Smooth muscle cell of the brain vasculature (primary cell): Measurements from ENCODE around the gene SEC16B.

ENCODE experiments used
- DNase-seq: peaks from one replicate; pipeline ENCODE4 v3.0.0-alpha.2; 2012; ENCODE audit warnings: low read depth, low spot score

The SEC16B gene

GRCh38 chr1:177979272-177979671, 9.4 kb upstream of the SEC16B start:
- no peak for DNase-seq

GRCh38 chr1:177978530-177978929, 8.7 kb upstream of the SEC16B start:
- no peak for DNase-seq

DNA sequence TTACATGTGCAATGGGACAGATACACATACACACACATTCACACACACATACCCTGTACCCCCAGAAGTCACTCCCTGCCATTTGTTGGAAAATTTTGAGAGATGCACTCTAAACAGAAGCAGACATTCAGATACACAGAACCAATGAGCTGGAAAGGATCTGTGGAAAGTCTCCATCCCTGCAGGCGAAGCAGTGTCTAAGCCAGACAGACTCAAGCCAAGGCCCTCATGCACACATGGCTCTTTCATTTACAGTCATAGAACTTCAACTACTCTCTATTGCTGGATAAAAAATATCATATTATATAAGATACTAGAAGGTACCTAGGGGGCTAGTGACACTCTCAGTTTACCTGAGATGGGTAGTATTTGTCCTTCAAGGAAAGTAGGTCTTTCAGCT, 7.3 kb upstream of the SEC16B start:
- DNase-seq: no peak

DNA sequence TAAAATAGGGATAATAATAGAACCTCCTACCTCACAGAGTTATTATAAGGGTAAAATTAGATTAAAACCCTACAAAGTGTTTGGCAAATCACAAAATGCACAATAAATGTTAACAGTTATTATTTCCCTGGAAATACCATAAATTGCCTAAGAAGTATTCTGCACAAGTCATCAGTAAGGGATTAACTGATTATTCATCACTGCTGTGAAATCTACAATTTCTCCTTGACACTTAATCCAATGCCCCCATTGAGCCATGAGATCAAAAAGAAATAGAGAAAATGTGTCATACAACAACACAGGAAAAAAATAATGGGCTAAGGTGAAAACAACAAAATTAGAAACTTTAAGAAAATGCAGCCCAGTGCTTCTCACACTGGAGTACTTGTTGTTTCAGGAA, 6.7 kb upstream of the SEC16B start:
- no peak for DNase-seq

GRCh38 chr1:177975588-177976495, 6.0 kb upstream of the SEC16B start:
- DNase-seq: no peak

- no peak for DNase-seq
Observed at GRCh38 chr1:177973585-177973984, 3.7 kb upstream of the SEC16B start.

- DNase-seq: no peak
Observed at GRCh38 chr1:177969109-177969508, 749 bp downstream of the SEC16B start.

GRCh38 chr1:177966199-177966598, 3.7 kb downstream of the SEC16B start:
- DNase-seq: no peak

GRCh38 chr1:177965293-177965692, 4.6 kb downstream of the SEC16B start:
- no peak for DNase-seq

GRCh38 chr1:177964336-177964735, 5.5 kb downstream of the SEC16B start:
- no peak for DNase-seq

DNA sequence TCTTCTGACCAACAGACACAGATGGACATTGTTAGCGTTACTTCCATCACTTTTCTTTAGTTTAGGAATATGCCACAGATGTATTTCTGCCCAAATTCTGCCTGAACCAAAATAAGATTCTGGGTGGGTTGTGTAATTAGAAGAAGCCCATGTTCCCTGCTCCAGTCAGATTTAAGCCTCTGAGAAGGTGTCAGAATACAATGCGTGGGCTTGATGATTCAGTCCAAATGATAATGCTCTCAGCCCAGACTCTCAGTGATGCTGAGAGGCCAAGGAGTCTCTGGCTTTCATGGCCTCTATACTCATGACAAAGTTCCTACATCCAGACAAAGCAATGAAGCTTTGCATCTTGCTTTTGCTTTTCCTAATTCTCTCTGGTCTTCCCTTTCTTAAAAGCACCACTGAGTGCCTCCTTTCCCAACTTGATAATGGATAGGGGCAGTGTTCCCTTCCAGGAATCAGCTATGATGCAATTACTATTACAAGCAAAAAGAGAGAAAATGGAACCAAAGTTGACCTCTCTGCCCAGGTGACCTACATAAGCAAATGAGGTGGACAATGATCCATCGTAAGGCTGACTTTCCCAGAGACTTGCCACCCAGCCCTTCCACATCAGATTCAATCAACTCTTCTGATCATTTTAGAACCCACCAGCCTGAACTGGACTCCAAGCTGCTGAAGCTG, 8.8 kb downstream of the SEC16B start:
- DNase-seq: no peak

- DNase-seq: peak; percentile 18
Observed at GRCh38 chr1:177959811-177960515, 9.9 kb downstream of the SEC16B start.

GRCh38 chr1:177958092-177958491, 11.8 kb downstream of the SEC16B start:
- no peak for DNase-seq

DNA sequence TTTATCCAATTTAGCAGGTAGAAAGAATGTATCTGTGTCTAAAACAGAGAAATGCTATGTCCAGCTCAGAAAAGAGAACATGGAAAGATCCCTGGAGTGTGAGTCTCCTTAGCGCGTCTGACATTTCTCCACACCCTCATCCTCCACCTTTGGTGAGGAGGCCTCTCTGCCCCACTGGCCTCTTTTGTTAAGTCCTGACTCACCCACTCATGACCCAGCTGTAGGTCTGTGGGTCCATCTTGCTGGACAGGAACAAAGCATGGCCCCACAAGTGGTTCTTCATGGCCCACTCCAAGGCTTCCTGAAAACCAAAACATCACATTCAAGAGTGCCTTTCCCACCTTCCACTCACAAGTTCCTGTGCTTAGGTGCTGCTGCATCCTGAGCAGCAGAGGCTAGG, 15.8 kb downstream of the SEC16B start:
- DNase-seq: no peak

DNA sequence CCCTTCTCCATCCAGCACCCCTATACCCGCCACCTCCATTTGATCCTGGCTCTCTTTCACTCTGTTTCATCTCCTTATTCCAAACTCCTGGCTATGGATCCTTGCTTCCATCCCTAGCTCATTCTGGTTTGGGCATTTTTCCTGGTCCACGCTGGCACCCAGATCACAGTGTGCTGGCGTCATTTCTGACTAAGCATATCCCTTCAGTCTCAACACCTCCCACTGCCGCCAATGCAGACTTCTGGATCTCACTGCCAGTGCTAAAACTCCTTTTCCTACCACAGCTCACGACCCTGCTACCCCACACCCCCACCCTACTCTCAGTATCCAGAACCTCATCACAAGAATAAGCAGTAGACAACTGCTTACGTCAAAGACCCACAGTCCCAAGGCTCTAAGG, 16.3 kb downstream of the SEC16B start:
- no peak for DNase-seq

DNA sequence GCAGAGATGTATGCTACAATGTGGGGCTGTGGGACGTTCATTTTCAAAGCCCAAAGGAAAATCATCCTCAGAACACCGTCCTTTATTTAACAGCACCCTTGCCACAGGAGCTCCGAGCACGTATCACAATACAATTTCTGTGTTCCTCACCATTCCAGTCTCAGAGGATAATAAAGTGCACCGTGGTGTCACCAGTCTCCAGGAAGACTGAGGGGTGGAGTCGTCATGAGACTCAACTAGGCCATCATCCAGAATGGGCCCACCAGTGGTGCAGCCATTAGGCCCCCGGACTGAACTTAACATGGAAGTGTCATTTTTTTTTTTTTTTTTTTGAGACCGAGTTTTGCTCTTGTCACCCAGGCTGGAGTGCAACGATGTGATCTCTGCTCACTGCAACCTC, 17.2 kb downstream of the SEC16B start:
- no peak for DNase-seq

DNA sequence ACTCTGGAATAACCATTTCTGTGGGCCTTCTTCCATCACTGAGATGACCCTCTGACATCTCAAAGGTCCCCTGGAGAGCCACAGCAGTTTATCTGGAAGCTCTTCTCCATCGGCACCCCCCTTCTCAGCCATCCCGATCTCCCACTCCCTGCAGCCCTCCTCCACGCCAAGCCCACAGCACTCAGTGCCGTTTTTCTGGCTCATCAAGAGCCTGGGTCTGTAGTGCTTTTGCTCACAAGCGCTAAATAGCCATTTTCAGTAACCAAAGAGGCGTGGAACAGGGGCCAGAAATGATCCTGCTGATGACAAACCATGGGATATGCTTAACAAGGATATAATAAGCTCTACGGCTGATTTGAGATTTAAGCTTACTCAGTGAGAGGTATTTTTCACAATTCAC, 17.6 kb downstream of the SEC16B start:
- no peak for DNase-seq

DNA sequence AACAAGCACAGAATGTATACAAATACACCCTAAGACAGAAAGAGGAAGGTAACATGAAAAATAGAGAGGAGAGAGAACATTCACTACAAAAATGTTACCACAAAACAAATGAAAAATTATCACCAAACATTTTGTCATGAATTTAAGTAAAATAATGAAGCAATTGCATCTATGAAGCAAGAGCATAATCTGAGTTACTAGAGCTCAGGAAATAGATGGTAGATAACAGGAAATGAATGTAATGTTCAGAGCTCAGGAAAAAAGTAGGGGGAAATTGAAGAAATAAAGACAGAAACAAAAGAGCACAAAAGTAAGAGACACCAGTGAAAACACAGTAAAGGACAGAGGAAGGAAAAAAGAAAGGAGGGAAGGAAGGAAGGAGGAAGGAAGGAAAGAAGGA, 19.4 kb downstream of the SEC16B start:
- DNase-seq: no peak

- peak; percentile 45 for DNase-seq
Observed at GRCh38 chr1:177948336-177948972, 21.4 kb downstream of the SEC16B start.

- no peak for DNase-seq
Observed at GRCh38 chr1:177947623-177948022, 22.2 kb downstream of the SEC16B start.

DNA sequence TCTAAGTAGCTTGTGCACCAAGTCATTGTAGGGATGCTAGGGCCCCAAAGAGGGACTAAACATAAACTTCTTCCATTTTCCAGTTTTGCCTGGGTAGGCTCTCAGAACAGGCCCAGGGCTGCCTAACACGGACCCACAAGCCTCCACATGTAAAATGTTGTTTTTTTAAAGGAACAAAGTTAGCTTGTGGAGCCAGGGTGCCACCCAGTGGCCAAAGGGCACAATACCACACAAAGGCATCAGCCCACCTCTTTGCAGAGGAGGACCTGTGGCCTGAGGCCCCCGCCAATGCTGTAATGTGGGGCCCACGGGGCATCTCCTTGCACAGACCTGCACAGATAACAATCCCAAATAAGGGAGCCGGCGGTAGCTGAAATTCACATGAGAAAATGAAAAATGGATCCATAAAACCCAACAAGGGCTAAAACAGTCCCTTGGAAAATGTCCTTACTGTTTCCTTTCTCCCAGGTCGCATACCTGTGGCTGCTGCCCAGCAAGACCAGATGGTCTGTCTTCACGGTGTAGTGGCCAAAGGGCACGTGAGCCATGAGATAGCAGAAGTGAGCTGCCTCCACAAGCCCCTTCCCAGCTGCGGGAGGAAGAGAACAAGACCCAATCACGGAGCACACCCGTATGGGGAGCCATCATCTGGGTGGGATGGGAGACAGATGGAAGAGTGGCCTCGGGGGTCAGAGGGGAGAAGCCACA, 23.8 kb downstream of the SEC16B start:
- no peak for DNase-seq
